Erythroblast (primary cell): Measurements from ENCODE around the gene SMIM44.

Source experiments
- DNase-seq, 2 experiments: peaks; one replicate each; lab custom pipeline; 2025; lab: John Stamatoyannopoulos, UW
- GATA1 ChIP-seq: IDR thresholded peaks from 2 replicates; pipeline ENCODE4 v1.6.1; 2011; ENCODE audit warnings: low read depth, mild to moderate bottlenecking, control low read depth, low read length, moderate library complexity
- POLR2A ChIP-seq: IDR thresholded peaks from 2 replicates; pipeline ENCODE4 v1.6.1; 2011; ENCODE audit warnings: mild to moderate bottlenecking, low read length

SMIM44 gene

DNA sequence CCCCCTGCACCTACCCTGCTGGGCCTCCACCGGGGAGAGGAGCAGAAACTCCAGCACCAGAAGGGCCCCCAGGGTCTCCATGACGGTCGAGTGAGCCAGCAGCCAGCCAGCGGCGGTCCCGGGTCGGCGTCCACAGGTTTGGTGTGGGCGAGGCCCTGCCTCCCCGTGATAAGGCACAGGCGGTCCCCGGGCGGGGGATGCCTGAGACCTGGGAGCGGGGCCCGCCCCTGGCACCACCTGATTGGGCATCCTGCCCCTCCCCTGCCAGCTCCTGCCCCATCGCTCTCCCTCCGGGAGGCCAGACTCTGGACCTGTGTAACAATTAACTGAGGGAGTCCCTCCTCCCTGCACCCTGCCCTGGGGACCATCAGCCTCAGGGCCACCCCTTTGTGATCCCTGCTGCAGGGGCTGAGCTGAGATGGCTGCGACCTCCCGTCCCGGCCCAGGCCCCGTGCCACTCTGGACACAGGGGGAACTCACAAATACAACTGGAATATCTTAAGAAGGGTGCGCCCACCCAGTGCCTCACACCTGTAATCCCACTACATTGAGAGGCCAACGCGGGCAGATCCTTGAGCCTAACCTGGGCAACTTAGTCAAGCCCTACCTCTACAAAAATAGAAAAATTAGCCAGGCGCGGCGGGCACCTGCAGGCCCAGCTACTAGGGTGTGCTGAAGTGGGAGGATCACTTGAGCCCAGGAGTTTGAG lies 2.7 kb downstream of the SMIM44 start, which contains the start of gene SMIM24:
Gene SMIM24 (minus strand): TSS at position 143 of the 709 bp plus-strand sequence. CDS start 62 bp downstream, at position 81.
- TF ChIP-seq POLR2A = no peak

DNA sequence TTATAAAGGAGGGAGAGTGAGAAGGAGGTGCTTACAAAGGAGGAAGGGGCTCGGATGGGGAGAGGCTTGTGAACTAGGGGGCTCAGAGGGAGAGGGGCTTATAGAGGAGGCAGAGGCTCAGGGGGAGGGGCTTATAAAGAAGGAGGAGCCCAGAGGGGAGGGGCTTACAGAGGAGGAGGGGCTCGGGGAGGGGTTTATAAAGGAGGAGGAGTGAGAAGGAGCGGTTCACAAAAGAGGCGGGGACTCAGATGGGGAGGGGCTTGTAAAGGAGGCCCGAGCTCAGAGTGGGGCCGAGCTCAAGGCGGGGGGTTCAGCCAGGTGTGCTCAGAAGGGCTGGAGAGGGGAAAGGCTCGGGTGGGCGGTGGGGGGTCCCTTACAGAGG lies 3.4 kb downstream of the SMIM44 start:
- peak; percentile 59 to 64 for DNase-seq
- TF ChIP-seq GATA1 (no peak), POLR2A (no peak)

More for the DNA sequence above, 2.7 kb downstream of the SMIM44 start, which contains the start of gene SMIM24:
- DNase-seq = no peak

DNA sequence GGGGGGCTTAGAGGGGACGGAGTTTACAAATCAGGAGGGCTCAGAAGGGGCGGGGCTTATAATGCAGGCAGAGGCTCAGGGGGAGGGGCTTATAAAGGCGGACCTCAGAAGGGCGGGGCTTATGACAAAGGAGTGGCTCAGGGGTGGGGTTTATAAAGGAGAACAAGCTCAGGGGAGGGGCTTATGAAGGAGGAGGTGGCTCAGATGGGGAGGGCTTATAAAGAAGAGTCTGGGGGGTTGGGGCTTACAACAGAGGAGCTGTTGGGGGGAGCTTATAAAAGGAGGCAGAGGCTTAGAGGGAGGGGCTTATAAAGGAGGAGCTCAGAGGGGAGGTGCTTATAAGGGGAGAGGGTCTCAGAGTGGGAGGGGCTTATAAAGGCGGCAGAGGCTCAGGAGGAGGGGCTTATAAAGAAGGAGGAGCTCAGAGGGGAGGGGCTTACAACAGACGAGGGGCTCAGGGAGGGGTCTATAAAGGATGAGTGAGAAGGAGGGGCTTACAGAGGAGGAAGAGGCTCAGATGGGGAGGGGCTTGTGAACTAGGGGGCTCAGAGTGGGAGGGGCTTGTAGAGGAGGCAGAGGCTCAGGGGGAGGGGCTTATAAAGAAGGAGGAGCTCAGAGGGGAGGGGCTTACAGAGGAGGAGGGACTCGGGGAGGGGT lies 3.9 kb downstream of the SMIM44 start:
- DNase-seq = peak; percentile 64 to 70
- TF ChIP-seq GATA1 (no peak), POLR2A (no peak)

DNA sequence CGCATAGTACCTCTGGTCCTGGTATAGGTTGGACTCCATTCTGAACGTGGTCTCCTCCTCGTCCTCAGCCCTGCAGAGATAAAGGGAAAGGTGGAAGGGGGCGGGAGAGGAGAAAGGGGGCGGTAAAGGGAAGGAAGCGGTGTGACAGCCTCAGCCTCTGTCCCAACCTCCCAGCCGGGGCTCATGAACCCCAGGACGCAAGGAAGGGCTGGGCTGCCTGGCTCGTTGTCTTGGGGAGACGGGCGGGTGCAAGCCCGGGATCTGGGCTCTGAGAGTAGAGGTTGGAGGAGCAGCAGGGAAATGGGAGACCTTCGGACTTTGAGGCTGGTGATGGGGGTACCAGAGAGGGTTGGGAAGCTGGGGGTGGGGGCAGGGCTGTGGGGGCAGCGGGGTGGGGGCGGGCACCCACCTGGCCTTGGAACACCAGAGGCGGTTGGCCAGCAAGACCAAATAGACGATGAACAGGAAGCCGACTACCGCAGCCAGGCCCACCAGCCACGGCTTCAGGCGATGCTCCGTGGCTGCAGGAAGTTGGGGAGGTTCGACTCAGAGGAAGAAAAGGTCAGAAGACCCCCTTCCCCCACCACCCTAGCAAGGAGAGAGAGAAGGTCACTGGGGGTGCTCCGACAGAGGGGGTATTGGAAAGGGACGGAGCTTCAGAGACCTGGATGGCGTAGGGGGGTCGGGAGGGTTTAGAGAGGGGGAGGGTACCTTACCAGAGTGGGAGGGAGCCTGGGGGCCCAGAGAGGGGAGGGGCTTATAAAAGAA lies 4.6 kb downstream of the SMIM44 start:
- no peak for DNase-seq

DNA sequence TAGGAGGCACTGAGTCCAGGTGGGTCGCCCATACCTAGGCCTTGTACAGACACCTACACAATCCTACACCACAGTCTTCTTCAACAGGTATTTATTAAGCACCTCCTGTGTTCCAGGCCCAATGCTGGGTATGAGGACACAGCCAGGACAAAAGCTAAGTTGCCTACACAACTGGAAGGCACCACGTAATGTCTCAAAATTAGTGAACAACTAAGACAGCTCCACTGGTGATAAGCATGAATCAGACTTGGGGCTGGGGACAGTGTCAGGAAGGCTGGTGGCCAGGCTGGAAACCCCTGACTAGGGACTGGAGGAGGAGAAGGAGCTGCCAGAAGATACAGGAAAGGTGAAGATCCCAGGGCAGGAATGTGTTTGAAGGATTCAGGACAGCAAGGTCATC lies 5.3 kb downstream of the SMIM44 start:
- no peak for DNase-seq
- TF ChIP-seq POLR2A = no peak
- no peak for TF ChIP-seq GATA1

More for the DNA sequence above, 4.6 kb downstream of the SMIM44 start:
- TF ChIP-seq POLR2A (no peak), GATA1 (no peak)

DNA sequence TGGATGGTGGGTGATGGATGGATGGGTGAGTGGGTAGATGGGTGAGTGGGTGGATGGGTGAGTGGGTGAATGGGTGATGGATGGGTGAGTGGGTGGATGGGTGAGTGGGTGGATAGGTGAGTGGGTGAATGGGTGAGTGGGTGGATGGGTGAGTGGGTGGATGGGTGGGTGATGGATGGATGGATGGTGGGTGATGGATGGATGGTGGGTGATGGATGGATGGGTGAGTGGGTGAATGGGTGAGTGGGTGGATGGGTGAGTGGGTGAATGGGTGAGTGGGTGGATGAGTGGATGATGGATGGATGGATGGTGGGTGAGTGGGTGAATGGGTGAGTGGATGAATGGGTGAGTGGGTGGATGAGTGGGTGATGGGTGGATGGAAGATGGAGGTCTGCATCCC lies 5.7 kb downstream of the SMIM44 start:
- no peak for DNase-seq
- TF ChIP-seq GATA1 = no peak
- TF ChIP-seq POLR2A = no peak

DNA sequence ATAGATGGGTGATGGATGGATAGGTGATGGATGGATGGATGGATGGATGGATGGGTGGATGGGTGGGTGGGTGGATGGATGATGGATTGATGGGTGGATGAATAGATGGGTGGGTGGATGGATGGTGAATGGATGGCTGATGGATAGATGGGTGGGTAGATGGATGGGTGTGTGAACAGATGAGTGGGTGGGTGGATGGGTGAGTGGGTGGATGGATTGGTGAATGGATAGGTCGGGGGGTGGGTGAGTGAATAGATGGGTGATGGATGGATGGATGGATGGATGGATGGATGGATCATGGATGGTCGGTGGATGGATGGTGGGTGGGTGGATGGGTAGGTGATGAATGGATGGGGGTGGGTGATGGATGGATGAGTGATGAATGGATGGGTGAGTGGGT lies 6.4 kb downstream of the SMIM44 start:
- no peak for DNase-seq
- TF ChIP-seq POLR2A = no peak
- no peak for TF ChIP-seq GATA1

DNA sequence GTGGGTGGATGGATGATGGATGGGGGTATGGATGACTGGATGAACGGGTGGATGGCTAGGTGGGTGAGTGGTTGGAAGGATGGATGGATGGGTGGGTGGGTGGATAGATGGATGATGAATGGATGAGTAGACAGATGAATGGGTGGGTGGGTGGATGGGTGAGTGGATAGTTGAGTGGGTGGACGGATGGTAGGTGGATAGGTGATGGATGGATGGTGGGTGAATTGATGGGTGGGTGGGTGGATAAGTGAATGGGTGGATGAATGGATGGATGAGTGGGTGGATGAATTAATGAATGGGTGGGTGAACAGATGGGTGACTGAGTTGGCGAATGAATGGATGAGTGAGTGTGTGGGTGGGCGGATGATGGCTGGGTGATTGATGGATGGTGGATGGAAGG lies 7.8 kb downstream of the SMIM44 start:
- no peak for TF ChIP-seq POLR2A
- TF ChIP-seq GATA1 = no peak
- no peak for DNase-seq

DNA sequence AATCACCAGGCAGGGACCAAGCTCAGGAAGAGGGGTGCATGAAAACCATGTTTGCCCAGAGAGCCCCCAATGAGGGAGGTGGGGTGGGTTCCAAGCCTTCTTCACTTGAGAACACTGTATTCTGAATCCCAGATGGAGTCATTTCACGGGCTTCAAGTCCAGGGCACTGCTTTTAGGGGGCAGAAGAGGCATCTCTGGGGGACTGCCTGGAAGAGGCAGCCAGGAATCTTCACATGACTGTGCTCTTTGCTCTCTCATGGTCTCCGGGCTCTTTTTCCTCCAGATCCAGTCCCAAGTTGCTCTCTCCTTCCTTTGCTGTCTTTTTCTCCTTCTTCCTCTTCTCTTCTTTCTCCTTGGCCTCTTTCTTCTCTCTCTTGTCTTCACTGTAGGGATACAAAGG lies 8.6 kb downstream of the SMIM44 start:
- TF ChIP-seq POLR2A = no peak
- TF ChIP-seq GATA1 = no peak
- no peak for DNase-seq

DNA sequence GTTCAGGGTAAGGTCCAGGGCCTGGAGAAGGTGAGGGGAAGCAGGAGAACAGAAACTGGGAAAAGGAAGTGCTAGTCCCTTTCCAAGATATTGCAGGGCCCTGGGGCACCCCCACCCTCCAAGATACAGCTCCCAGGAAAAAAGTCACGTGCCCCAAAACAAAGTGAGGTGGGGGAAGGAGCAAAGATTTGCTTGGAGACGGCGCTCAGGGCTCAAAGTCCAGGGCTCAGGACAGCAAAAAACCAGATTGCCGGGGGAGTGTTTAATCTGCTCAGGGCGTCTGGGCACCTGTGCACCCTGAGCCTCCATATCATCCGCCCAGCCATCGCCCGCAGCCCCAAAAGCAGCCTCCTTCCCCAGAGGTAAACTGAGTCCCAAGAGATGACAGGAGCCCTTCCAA lies 9.2 kb downstream of the SMIM44 start:
- DNase-seq = no peak
- TF ChIP-seq GATA1 = no peak
- TF ChIP-seq POLR2A = no peak

DNA sequence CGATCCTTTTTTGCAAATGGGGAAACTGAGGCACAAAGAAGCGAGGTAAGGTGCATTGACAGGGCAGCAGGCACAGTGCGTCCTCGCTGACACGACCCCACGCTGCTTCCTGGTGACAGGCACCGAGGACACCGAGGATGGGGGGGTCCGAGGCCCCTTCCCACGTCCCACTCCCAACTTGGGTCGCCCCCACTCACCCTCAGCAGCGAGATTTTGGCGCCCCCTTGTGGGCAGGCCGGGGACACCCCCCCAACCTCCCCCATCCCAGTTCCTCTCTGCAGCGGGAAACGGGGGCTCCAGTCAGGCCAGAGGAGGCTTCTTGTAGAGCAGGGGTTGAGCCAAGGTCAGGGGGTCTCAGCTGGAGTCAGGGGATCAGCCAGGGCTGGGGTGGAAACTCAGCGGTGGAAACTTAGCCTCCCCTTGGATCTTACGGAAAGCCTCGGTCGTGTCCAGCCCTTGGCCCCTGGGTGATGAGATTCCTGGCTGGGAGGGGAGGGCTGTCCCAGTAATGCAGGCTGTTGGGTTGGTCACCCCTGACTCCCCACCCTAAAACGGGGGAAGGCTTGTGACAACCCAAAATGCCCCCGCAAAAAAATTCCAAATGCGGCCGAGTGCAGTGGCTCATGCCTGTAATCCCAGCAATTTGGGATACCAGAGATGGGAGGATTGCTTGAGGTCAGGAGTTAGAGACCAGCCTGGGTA lies 11.1 kb downstream of the SMIM44 start:
- DNase-seq = peak in 1 of 2 experiments; percentile 58
- TF ChIP-seq POLR2A = no peak

DNA sequence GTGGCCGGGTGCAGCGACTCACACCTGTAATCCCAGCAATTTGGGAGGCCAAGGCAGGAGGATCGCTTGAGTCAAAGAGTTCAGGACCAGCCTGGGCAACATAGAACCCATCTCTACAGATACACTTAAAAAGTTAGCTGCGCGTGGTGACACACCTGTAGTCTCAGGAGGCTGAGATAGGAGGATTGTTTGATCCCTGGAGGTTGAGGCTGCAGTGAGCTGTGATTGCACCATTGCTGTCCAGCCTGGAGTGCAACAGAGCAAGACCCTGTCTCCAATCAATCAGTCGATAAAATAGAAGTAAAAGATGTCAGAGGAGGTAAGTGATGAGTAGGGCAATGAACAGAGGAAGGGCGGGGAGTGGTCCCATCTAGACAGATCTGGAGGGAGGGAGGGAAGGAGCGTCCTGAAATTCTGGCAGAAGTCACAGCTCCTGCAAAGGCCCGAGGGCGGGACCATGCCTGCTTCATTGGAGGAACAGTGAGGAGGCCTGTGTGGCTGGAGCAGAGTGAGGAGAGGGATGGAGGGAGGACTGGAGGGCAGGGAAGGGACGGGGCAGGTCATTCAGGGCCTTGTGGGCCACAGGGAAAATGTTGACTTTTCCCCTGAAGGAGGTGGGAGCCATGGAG lies 12.6 kb downstream of the SMIM44 start:
- no peak for DNase-seq
- TF ChIP-seq POLR2A (no peak), GATA1 (no peak)
